Measurements from ENCODE around the gene PLCG1.

PLCG1 gene

GRCh38 chr20:41160686-41161085 is 23.3 kb downstream of the PLCG1 start:
- no peak for DNase-seq (ENCODE audit: low read depth in 2 of 2)
- H3K4me3 ChIP-seq (replicated peaks in 1 of 2; ENCODE audit: low read depth in 2 of 2, low read length in 2 of 2): no peak overlapping the region
- TF ChIP-seq, protein P1, sequence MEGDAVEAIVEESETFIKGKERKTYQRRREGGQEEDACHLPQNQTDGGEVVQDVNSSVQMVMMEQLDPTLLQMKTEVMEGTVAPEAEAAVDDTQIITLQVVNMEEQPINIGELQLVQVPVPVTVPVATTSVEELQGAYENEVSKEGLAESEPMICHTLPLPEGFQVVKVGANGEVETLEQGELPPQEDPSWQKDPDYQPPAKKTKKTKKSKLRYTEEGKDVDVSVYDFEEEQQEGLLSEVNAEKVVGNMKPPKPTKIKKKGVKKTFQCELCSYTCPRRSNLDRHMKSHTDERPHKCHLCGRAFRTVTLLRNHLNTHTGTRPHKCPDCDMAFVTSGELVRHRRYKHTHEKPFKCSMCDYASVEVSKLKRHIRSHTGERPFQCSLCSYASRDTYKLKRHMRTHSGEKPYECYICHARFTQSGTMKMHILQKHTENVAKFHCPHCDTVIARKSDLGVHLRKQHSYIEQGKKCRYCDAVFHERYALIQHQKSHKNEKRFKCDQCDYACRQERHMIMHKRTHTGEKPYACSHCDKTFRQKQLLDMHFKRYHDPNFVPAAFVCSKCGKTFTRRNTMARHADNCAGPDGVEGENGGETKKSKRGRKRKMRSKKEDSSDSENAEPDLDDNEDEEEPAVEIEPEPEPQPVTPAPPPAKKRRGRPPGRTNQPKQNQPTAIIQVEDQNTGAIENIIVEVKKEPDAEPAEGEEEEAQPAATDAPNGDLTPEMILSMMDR (IDR thresholded peaks at IDR 0.05; ENCODE audit: low read depth, low read length): no peak

- no peak overlapping the region for H3K4me3 ChIP-seq (replicated peaks in 1 of 2; ENCODE audit: low read depth in 2 of 2, low read length in 2 of 2)
- TF ChIP-seq, protein P1 (IDR thresholded peaks at IDR 0.05; ENCODE audit: low read depth, low read length): no peak
- DNase-seq (ENCODE audit: low read depth in 2 of 2): no peak
These were observed 24.5 kb downstream of the PLCG1 start for GRCh38 chr20:41161886-41162285.

- TF ChIP-seq, protein P1 (IDR thresholded peaks at IDR 0.05; ENCODE audit: low read depth, low read length): no peak
- DNase-seq (ENCODE audit: low read depth in 2 of 2): no peak
- no peak overlapping the region for H3K4me3 ChIP-seq (replicated peaks in 1 of 2; ENCODE audit: low read depth in 2 of 2, low read length in 2 of 2)
These were observed 25.1 kb downstream of the PLCG1 start for GRCh38 chr20:41162396-41162795.

DNA sequence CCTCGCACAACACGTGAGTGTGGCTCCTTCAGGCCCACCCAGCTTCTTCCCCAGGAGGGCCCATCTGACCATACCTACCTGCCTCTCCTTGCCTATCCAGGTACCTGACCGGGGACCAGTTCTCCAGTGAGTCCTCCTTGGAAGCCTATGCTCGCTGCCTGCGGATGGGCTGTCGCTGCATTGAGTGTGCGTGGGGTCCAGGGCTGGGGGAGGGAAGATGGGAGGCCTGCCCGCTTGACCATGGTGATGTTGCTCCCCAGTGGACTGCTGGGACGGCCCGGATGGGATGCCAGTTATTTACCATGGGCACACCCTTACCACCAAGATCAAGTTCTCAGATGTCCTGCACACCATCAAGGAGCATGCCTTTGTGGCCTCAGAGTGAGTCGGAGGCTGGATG is 26.5 kb downstream of the PLCG1 start:
- no peak for DNase-seq (ENCODE audit: low read depth in 2 of 2)
- no peak overlapping the region for H3K4me3 ChIP-seq (replicated peaks in 1 of 2; ENCODE audit: low read depth in 2 of 2, low read length in 2 of 2)
- TF ChIP-seq, protein P1 (IDR thresholded peaks at IDR 0.05; ENCODE audit: low read depth, low read length): no peak

DNA sequence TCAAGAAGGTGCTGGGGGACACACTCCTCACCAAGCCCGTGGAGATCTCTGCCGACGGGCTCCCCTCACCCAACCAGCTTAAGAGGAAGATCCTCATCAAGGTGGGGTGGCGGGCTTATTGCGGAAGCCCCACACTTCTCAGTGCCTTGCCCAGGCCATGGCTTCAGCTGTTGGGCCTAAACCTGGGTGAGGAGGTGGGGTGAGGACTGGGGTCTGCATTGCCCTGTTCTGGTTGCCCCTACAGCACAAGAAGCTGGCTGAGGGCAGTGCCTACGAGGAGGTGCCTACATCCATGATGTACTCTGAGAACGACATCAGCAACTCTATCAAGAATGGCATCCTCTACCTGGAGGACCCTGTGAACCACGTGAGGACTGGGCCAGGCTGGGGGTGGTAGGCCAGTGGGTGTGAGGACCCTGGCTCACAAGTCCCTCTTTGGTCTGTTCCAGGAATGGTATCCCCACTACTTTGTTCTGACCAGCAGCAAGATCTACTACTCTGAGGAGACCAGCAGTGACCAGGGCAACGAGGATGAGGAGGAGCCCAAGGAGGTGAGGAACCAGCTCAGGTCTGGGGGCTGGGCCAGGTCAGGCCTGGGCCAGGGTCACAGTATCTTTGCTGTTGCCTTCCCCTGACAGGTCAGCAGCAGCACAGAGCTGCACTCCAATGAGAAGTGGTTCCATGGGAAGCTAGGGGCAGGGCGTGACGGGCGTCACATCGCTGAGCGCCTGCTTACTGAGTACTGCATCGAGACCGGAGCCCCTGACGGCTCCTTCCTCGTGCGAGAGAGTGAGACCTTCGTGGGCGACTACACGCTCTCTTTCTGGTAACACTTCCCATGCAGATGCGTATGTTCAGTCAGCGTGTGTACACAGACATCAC is 27.9 kb downstream of the PLCG1 start:
- no peak for DNase-seq (ENCODE audit: low read depth in 2 of 2)
- TF ChIP-seq, protein P1 (IDR thresholded peaks at IDR 0.05; ENCODE audit: low read depth, low read length): no peak
- H3K4me3 ChIP-seq (replicated peaks in 1 of 2; ENCODE audit: low read depth in 2 of 2, low read length in 2 of 2): no peak overlapping the region

DNA sequence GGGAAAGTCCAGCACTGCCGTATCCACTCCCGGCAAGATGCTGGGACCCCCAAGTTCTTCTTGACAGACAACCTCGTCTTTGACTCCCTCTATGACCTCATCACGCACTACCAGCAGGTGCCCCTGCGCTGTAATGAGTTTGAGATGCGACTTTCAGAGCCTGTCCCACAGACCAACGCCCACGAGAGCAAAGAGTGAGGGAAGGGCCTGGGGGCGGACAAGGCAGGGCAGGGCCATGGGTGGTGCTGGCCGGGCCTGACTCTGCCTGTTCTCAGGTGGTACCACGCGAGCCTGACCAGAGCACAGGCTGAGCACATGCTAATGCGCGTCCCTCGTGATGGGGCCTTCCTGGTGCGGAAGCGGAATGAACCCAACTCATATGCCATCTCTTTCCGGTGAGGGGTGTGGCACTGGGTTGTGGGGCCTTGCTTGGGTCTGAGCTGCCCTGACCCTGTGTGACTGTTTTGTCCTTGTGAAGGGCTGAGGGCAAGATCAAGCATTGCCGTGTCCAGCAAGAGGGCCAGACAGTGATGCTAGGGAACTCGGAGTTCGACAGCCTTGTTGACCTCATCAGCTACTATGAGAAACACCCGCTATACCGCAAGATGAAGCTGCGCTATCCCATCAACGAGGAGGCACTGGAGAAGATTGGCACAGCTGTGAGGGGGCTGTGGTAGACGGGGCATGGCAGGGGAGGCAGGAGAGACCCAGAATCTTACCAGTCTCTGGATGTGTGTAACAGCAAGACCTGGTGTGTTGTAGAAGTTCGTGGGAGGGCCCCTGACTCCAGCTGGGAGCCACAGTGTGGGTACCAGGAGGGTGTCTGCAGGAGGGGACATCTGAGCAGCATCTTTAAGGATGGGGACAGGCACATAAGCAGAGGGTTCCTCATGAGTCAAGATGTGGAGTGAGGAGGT is 29.1 kb downstream of the PLCG1 start:
- H3K4me3 ChIP-seq (replicated peaks in 1 of 2; ENCODE audit: low read depth in 2 of 2, low read length in 2 of 2): no peak overlapping the region
- DNase-seq (ENCODE audit: low read depth in 2 of 2): no peak
- TF ChIP-seq, protein P1 (IDR thresholded peaks at IDR 0.05; ENCODE audit: low read depth, low read length): no peak

Data from cardiac fibroblast (primary cell).